ENCODE results near the gene NF1. TPM values are rescaled to one million over a fixed set of nuclear protein-coding genes. Genes with fewer than 3 reads are reported as not detected.
"Not testable (repeated sequence)": the region's sequence is repeated elsewhere in the genome, so short reads cannot be mapped to it uniquely, and the experiment has no call there.

The NF1 gene
- total RNA-seq, 1 donor from 2014 or later: 65.0 TPM

- DNase-seq (ENCODE audit: low spot score): not testable (repeated sequence)
These were observed 288.7 kb downstream of the NF1 start for GRCh38 chr17:31383488-31383887.

- DNase-seq (ENCODE audit: low spot score): no peak
These were observed 290.9 kb downstream of the NF1 start for GRCh38 chr17:31385428-31386285.

DNA sequence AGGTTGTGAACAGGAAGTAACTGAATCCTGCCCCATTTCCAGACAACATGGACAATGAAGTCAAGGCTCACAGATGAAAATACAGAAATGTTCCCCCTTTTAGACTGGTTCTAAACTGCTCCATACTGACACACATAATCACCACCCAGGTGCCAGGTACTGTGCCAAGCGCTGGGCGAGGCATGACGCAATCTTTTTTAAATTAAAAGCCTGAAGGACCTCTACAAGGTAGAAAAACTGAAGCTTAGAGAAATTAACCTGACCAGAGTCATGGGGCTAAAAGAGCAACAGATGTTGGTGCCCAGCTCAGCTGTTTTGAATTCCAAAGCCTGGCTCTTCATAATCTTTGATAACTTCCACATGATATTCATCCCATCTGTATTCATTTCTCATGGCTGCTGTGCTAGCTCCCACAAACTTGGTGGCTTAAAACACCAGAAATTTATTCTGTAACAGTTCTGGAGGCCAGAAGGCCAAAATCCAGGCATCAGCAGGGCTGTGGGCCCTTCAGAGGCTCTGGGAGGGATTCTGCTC lies 291.8 kb downstream of the NF1 start:
- DNase-seq (ENCODE audit: low spot score): no peak

DNA sequence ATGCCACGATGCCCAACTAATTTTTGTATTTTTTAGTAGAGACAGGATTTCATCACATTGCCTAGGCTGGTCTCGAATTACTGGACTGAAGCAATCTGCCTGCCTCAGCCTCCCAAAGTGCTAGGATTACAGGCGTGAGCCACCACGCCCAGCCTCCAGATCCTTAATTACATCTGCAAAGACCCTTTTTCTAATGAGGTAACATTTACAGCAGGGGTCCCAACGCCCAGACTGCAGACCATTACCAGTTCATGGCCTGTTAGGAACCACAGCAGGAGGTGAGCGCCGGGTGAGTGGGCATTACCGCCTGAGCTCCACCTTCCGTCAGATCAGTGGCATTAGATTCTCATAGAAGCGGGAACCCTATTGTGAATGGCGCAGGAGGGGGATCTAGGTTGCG lies 292.7 kb downstream of the NF1 start:
- DNase-seq (ENCODE audit: low spot score): no peak

DNA sequence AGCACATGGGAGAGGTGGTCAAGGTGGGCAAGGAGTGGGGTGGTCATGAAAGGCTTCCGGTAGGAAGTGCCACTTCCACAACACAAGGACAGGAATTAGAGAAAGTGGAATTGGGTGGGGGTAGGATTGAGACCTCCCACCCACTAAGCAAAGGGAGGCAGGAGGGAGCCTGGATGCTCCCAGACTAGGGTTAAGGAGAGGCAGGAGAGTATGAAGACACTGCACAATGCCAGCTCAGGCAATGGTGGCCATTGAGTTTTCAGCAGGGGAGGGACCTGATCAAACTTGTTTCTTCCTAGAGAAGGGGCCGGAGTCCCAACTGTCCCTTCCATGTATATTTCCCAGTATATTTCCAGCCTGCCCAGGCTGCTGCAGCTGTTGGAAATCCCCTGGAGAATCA lies 293.6 kb downstream of the NF1 start:
- no peak for DNase-seq (ENCODE audit: low spot score)

DNA sequence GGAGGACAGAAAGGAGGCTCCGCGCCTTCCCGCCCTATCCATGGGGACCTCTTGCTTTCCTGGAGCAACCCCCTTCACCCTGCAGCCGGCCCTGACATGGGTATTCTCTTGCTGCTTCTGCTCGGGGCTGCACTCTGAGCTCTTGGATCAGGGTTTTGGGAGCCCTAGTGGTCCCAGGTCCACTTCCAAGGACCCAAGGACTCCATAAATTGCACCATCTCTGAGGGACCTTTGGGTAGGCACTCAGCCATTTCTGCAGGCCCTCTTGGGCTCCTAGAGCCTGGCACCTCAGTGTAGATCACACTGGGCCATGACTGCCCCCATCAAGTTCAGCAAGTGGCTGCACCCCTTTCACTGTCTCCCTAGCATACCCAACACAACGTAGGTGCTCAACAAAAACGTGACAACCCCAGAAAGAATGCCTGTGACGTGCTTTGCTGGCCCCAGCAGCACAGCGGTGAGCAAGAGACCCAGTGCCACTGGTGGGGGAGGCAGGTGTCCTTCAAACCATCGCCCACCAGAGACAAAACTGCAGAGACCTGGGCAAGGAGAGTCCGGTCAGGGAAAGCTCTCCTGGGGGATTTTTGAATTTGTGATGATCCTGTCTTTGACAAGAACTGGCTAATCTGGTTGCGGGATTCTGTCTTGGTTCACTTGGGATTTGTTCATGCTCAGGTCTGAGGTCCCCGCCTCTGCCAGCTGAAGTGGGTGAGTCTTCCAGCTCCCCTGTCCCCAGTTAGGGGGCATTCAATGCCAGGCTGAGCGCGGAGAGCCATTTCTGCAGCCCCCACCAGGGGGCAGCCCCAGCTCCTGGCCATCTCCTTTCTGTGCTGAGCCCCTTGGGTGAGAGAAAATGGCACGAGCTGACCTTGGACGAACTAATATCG lies 294.2 kb downstream of the NF1 start:
- no peak for DNase-seq (ENCODE audit: low spot score)

DNA sequence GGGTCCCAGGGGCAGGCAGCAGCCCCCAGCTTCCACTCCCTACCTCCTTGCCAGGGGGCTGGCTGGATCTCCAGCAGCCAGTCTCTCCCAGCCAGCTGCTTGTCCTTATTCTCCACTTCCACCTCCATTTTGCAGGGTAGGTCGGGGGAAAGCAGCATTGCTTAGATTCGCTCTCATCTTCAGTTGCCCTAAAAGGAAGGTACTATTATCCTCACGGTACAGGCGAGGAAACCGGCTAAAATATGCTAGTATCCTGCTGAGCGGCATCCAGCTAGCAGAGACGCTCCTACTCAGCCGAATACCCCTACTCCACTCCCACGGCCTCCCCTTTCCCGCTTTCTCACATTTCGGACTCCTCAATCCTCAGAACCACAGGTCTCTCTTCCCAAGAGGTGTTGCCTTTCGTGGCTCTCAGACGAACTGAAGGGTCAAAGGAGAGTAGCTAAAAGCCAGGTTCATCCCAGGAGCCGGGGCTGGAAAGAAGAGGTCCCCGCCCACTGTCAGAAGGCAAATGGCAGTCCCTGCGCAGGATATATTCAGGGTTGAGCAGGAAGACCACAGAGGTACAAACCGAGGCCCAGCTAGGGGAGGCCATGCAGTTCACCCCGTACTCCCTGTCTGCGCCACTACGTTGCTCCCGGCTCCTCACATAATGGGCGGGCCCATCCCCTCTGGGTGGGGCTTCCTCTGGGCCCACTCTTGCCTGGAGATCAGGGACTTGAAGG lies 295.0 kb downstream of the NF1 start:
- no peak for DNase-seq (ENCODE audit: low spot score)

DNA sequence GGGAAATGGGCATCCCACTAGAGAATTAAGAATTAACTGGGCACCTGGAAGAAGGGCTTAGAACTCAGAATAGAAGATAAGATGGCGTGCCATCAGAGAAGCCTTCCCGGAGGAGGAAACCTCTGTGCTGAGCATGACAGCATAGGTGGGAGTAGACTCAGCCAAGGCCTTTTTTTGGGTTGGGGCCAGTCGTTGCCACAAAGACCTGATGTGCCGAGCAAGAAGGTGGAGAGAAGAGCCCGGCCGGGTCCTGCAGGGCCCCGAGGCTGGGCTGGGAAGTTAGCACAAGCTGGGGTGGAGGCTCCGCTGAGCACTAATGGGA lies 295.6 kb downstream of the NF1 start:
- DNase-seq (ENCODE audit: low spot score): no peak

DNA sequence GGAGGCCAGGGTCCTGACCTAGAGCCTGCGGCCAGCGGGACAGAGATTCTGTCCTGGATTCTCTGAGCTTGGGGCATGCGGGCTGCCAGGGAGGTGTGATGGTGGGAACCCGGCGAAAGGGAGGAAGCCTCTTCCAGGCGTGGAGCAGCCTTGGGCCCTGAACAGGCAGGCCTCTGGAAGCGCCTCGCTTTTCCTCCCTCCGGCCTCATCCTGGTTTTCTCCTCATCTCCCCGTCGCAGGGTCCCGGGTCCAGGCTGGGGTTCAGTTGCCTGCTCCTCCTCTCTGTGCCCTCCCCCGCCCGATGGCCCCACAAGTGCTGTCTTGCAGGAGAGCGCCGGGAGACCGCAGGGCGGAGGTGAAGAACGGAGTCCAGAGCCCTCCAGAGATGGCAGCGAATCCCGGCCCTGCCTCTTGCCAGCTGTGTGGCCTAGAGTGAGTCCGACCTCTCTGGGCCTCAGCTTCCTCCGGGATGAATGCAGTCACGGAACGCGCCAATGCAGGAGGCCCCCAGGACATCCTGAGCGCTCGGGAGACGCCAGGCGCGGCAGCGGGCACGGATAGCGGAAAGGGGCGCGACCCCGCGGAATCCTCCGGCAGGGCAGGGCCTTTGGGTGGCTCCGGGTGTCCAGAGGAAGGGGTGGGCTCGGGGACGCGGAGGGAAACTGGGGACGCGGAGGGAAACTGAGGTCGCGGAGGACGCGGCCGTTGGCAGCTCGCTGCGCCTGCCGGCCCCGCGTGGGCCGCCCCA lies 296.1 kb downstream of the NF1 start:
- no peak for DNase-seq (ENCODE audit: low spot score)

DNA sequence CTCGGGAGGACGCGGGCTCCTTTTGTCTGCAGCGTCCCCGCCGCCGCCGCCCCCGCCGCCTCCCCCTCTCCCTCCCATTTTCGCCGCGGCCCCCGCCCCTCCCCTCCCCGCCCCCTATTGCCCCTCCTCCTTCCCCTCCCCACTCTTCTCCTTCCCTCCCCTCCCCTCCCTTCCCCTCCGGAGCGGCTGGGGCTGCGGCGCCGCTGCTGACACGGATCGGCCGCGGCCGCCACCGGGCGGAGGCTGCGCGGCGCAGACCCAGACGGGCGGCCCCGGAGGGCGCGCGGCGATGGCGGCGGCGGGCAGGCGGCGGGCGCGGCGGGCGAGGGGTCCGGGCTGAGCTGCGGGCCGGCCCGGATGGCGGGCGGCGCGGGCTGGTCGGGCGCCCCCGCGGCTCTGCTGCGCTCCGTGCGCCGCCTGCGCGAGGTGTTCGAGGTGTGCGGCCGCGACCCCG lies 296.7 kb downstream of the NF1 start, which contains the start of gene RAB11FIP4:
RAB11FIP4 (plus strand) TSS at position 180 of the 454 bp plus-strand sequence; CDS start at position 358, 178 bp downstream.
- no peak for DNase-seq (ENCODE audit: low spot score)

DNA sequence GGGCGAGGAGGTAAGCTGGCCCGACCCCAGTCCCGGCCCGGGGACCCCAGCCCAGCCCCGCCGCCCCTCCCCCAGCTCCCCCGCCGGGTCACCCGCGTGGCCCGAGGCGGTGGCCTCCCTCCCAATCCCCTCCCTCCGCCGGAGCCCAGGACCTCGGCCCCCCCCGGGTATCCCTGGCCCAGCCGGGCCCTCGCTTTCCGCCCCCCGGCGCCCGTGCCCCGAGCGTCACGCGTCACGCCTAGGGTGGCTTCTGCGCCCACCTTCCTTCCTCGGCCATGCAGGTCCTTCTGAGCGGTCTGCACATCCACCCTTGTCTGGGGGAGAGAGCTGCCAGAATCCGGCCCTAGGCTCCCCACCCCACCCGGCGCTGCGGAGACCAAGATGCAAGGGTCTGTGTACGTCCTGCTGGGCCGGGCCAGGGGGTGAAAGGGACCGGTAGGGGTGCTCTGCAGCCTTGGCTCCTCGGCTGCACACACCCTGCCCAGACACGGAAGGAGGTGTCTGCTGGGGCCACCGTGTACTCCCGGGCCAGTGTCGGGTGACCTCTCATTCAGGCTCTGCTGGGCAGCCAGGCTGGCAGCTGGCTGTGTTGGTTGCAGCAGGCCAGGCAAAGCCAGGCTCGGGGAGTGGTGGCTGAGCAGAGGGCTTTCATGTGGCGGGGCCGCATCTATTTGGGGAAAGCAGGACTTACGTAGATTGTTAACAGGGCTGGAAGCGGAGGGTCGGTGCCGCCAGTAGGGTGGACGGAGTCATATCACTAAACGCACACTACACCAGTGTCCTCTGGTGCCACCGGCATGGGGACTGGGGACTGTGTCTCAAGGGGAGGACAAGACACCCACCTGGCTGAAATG lies 297.5 kb downstream of the NF1 start:
- DNase-seq (ENCODE audit: low spot score): no peak

DNA sequence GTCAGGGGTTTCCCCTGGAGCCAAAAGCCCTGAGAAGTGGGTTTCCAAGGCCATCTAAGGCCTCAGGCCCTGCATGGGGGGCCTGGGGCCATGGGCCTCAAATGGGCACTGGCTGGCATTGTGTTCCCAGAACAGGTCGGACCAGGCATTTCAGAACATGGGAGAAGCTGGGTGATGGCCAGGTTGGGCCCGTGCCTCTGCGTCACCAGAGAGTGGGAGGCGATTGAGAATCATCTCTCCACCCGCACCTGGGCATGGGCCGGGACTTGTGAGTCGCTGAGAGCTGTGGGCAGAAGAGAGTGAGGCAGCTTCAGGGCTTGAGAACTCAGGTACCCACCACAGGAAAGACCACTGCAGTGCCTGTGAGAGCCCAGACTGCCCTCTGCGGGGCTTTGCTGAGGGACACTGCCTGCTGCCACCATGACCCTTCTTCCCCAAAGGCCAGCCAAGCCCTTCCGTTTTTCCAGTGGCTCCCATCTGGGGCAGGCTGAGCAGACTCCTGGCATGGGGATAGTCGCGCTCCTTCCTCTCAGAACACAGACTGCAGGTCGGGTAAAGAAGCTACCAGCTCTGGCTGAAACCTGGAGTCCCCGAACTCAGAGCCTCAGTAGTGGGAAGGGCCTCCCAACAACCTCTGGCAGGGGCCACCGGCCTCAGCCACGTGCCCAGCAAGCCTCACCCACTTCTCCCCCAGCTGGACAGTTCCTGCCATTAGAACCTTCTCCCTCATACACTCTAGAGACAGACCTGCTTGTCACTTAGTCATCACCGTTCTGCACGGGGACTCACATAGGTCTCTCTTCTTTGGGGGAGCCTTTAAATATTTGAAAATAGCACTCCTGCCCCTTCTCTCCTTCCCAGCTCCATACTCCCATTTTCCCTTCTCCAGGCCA lies 298.3 kb downstream of the NF1 start:
- DNase-seq (ENCODE audit: low spot score): no peak

DNA sequence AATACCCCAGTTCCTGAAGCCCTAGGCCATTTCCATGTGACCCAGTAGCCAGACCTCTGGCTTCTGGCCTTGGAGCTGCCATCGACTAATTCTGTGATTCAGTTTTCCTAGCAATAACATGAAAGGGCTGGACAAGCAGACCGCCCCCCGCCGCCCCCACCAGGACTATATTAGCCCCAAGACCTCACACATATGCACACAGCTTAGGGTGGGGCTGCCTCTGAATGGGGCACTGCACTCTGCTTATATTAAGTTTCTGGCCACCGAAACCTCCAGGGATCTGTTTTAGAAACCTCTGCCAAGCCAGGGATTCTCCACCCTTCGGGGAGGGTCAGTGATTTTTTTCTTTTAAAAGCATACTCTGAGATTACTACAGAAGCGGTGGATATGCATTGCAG lies 299.0 kb downstream of the NF1 start:
- no peak for DNase-seq (ENCODE audit: low spot score)

- peak; percentile 89 for DNase-seq (ENCODE audit: low spot score)
These were observed 299.8 kb downstream of the NF1 start for GRCh38 chr17:31394544-31394943.

DNA sequence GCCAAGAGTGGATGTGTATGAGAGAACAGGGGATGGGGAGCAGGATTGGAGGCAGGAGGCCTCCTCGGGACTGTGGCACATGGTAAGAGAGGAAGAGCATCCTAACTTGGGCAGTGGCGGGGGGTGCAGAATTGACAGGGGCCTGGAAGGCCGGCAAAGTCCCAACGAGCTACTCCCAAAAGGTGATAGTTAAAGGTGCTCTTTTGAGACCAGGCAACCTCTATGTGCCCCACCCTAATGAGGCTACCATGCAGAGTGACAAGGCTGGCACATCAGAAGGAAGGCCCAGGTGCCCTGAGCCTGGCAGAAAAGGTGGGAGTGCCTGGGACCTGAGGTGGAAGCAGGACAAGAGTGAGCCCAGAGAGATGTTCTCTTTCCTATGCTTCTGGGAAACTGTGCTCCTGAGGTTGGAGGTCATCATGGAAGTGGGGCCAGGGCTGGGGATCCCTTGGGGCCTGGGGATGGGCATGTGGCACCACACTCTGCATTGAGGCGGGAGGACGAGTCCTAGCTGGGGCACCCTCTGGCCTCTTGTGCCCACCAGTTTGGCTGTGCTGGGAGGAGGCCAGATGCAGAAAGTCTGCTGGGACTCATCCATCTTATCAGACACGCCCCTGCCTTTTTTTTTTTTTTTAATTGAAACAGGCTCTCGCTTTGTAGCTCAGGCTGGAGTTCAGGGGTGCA lies 302.6 kb downstream of the NF1 start:
- no peak for DNase-seq (ENCODE audit: low spot score)

DNA sequence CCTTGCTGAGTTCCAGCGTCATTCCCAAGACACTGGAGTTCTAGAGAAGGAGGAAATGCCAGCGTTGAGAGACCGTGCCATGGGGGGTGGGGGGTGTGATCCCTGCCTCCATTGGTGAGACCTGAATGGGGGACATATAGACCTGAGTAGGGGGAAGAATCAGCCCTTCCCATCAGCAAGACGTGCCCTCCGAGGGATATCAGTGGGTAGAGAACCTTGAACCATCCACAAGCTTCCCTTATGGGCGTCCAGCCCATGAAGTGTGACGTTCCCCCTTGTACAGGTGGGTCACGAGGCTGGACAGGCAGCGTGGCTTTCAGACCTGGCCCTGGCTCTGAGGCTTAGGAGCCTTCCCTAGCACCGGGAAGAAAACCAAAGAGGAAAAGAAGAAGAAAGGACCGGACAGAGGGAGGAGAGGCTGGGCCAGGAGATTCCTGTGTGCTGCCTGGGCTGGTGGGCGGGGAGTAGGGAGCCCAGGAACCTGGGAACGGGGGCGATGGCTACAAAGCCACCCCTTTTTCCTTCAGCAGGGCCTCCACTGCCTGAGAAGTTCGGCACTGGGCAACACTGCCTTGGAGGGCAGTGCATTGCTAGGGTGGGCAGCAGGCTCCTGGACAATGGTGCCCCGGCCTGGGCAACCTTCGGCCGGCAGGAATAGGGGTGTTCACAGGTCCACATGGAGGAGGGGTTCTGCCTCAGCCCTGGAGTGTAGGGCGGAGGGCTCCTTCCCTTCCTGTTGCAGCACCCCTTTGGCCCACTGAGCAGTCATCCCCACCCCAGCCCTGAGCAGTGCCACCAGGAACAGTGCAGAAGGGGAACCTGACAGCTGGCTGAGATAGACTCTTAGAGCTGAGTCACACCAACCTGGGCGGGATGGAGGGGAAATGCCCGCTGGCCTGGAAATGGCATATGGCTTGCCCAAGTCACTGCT lies 303.9 kb downstream of the NF1 start:
- no peak for DNase-seq (ENCODE audit: low spot score)

- DNase-seq (ENCODE audit: low spot score): no peak
These were observed 305.7 kb downstream of the NF1 start for GRCh38 chr17:31400481-31400950.

Measured in umbilical cord (tissue), 2 donors.